KMS-11 (cell line): Measurements from ENCODE around the gene PDLIM5.

Experiments used
- H2AFZ ChIP-seq: fragments of 200-600 bp; sonication (generic); 2 replicates; pipeline ENCODE4 v1.6.1; 2016; ENCODE audit warnings: antibody characterized with exemption, mixed run types, low read depth
- H3K27ac ChIP-seq: fragments of 200-600 bp; sonication (generic); 2 replicates; pipeline ENCODE4 v1.6.1; 2016; ENCODE audit warnings: mild to moderate bottlenecking, mixed run types
- H3K27me3 ChIP-seq: fragments of 200-600 bp; sonication (generic); 2 replicates; pipeline ENCODE4 v1.6.1; 2017; ENCODE audit warnings: mild to moderate bottlenecking, low read depth, mixed run types, moderate library complexity; ENCODE audit not compliant: insufficient read depth
- H3K36me3 ChIP-seq: fragments of 200-600 bp; sonication (generic); 2 replicates; pipeline ENCODE4 v1.6.1; 2017; ENCODE audit warnings: mild to moderate bottlenecking, mixed run types; ENCODE audit not compliant: insufficient read depth
- H3K4me1 ChIP-seq: fragments of 200-600 bp; sonication (generic); 2 replicates; pipeline ENCODE4 v1.6.1; 2016; ENCODE audit warnings: mild to moderate bottlenecking, low read depth, mixed run types; ENCODE audit not compliant: poor library complexity, severe bottlenecking
- H3K4me2 ChIP-seq: fragments of 200-600 bp; sonication (generic); 2 replicates; pipeline ENCODE4 v1.7.0; 2016; ENCODE audit warnings: mild to moderate bottlenecking, mixed run types
- H3K4me3 ChIP-seq: fragments of 200-600 bp; sonication (generic); IDR thresholded peaks from 2 replicates; pipeline ENCODE4 v1.6.1; 2017; ENCODE audit warnings: low read depth, low read length, mixed read lengths; ENCODE audit not compliant: insufficient read depth
- H3K79me2 ChIP-seq: fragments of 200-600 bp; sonication (generic); 2 replicates; pipeline ENCODE4 v1.6.1; 2016; ENCODE audit warnings: low read depth, mixed run types; ENCODE audit not compliant: insufficient read depth
- H3K9ac ChIP-seq: fragments of 200-600 bp; sonication (generic); 2 replicates; pipeline ENCODE4 v1.6.1; 2016; ENCODE audit warnings: mild to moderate bottlenecking, mixed run types
- H4K20me1 ChIP-seq: fragments of 200-600 bp; sonication (generic); 2 replicates; pipeline ENCODE4 v1.6.1; 2016; ENCODE audit warnings: mild to moderate bottlenecking, mixed run types; ENCODE audit not compliant: insufficient read depth
- CTCF ChIP-seq: fragments of 200-600 bp; sonication (generic); conservative IDR thresholded peaks from 2 replicates; pipeline ENCODE4 v1.6.1; 2017; ENCODE audit warnings: low read depth, mild to moderate bottlenecking, antibody characterized with exemption, low read length, moderate library complexity, mixed read lengths

Gene PDLIM5

GRCh38 chr4:94582517-94582916 is 130.8 kb downstream of the PDLIM5 start:
- Histone ChIP-seq H3K4me2 (no peak overlapping the region), H3K9ac (no peak overlapping the region), H3K27me3 (no peaks in the 10 kb centered on the region), H3K4me1 (no peaks in the 10 kb centered on the region), H2AFZ (no peak overlapping the region), H3K4me3 (no peak overlapping the region), H3K27ac (no peak overlapping the region), H4K20me1 (no peaks in the 10 kb centered on the region), H3K36me3 (no peaks in the 10 kb centered on the region), H3K79me2 (no peaks in the 10 kb centered on the region)
- no peak for TF ChIP-seq CTCF

DNA sequence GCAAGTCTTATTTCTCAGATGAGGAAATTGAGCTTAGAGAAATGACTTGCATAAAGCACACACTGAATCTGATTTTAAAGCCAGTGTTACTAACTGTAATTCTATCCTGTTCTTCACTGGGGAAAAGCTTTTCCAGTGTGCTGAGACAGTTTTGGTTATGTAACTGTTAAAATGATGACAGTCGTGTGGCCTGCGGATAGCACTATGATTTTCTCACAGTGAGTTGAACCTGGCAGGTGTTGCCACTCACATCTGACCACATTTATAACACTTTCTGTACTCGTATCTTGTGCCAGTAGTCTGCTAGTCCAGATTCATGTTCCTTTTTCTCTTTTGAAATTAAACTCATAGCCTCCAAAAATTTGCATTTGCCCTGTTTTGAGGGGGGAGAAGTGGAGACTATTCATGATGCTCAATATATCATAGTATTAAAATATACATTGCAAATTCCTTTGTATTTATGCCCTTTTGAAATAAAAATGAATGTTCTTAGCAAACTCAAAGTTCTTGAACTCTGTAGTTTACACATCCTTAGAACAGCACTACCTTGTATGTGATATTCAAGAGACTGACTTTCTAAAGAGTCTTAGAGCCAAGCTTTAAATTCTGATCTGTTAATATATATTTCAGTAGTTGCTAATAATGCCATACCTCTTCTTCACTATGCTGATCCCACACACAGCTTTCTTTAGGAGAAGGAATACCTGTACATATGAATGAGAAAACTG is 132.3 kb downstream of the PDLIM5 start:
- H3K79me2 ChIP-seq = no peaks in the 10 kb centered on the region
- no peak overlapping the region for H3K9ac ChIP-seq
- no peaks in the 10 kb centered on the region for H4K20me1 ChIP-seq
- H3K4me1 ChIP-seq = no peaks in the 10 kb centered on the region
- no peak overlapping the region for H3K27ac ChIP-seq
- no peaks in the 10 kb centered on the region for H3K27me3 ChIP-seq
- no peak overlapping the region for H2AFZ ChIP-seq
- no peak overlapping the region for H3K4me2 ChIP-seq
- H3K36me3 ChIP-seq = no peaks in the 10 kb centered on the region
- no peak for TF ChIP-seq CTCF
- no peak overlapping the region for H3K4me3 ChIP-seq

- no peaks in the 10 kb centered on the region for H4K20me1 ChIP-seq
- H2AFZ ChIP-seq = no peak overlapping the region
- H3K9ac ChIP-seq = no peak overlapping the region
- no peak overlapping the region for H3K27ac ChIP-seq
- H3K27me3 ChIP-seq = no peaks in the 10 kb centered on the region
- TF ChIP-seq CTCF = no peak
- H3K4me1 ChIP-seq = no peaks in the 10 kb centered on the region
- H3K36me3 ChIP-seq = no peaks in the 10 kb centered on the region
- H3K79me2 ChIP-seq = no peaks in the 10 kb centered on the region
- no peak overlapping the region for H3K4me2 ChIP-seq
- H3K4me3 ChIP-seq = no peak overlapping the region
Observed at GRCh38 chr4:94588896-94589693, 137.4 kb downstream of the PDLIM5 start.

- H3K27me3 ChIP-seq = no peaks in the 10 kb centered on the region
- H3K4me3 ChIP-seq = no peak overlapping the region
- TF ChIP-seq CTCF = no peak
- H3K9ac ChIP-seq = no peak overlapping the region
- H3K4me1 ChIP-seq = no peaks in the 10 kb centered on the region
- no peak overlapping the region for H3K27ac ChIP-seq
- no peak overlapping the region for H3K4me2 ChIP-seq
- no peak overlapping the region for H2AFZ ChIP-seq
- H4K20me1 ChIP-seq = no peaks in the 10 kb centered on the region
- no peaks in the 10 kb centered on the region for H3K36me3 ChIP-seq
- no peaks in the 10 kb centered on the region for H3K79me2 ChIP-seq
Observed at GRCh38 chr4:94590493-94590892, 138.8 kb downstream of the PDLIM5 start.
